Measurements from ENCODE around the gene FBXL16.

The FBXL16 gene

DNA sequence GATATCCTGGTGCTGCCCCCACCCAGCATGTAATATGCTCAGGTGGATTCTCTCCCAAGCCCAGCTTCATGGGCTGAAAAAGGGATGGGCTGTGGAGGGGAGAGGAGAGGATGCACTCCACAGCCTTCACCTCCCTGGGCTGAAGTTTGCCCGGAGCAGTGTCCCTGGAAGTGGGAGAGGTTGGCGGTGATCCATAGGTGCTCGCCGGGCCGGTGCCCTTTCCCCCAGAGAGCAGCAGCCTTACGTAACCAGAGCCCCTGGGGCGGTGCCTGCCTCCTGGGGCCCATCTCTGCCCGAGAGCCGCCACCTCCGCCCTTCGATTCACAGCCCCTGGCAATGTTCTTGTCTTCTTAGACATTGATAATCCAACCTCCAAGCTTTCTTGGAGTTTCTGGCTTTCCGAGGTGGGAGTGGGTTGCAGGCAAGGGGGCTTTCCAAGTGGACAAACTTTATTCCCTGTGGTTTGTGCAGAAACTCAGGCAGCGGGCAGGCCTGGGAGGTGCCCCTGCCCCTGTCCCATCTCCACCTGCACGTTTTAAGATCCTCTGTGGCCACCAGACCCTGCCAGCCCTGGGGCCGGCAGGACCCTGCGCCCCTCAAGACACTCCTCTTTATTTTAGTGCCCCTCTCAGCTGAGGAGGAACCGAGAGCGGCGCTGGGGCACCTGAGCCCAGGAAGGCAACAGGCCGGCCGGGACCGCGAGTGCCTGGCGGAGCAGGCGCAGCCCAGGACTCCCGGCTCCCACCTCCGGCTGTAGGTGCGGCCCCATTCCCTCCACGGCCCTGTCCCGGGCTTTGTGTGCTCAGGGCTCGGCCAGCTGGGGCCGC, 59.5 kb downstream of the FBXL16 start:
- DNase-seq (ENCODE audit: low read depth in 3 of 3, low spot score in 1 of 3), result no peak

DNA sequence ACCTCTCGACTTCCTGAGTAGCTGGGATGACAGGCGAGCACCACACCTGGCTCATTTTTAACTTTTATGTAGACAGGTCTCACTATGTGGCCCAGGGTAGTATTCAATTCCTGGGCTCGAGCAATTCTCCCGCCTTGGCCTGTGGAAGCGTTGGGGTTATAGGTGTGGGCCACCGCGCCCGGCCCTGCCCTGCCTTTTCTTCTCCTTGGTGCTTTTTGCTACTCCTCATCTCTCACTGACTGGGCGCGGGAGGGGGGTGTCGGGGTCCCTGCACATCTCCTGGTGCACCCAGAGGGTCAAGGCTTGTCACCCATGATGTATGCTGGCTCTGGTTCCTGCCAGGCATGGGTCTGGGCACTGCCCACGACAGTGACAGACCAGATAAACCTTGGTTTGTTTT, 61.0 kb downstream of the FBXL16 start:
- DNase-seq (ENCODE audit: low read depth in 3 of 3, low spot score in 1 of 3), result no peak

- no peak for DNase-seq (ENCODE audit: low read depth in 3 of 3, low spot score in 1 of 3)
These were observed 62.6 kb downstream of the FBXL16 start for GRCh38 chr16:643050-643368.

Measured in stimulated activated CD4-positive, alpha-beta T cell treated with anti-CD3 and anti-CD28 coated beads, TNF-alpha, amount 100 ng/mL, for 1 hour (primary cell).